Activated CD8-positive, alpha-beta memory T cell treated with anti-CD3 and anti-CD28 coated beads, Interleukin-2, amount 50 U/mL, for 24 hours (primary cell): ENCODE data around the gene CACNA2D1.

Experiments
- DNase-seq: peaks from one replicate; pipeline ENCODE4 v3.0.0-alpha.2; 2020; ENCODE audit errors: extremely low read depth

The CACNA2D1 gene

GRCh38 chr7:82286096-82286797 is 157.3 kb downstream of the CACNA2D1 start:
- no peak for DNase-seq

- no peak for DNase-seq
These were observed 158.5 kb downstream of the CACNA2D1 start for GRCh38 chr7:82284936-82285519.

GRCh38 chr7:82275342-82275741 is 168.2 kb downstream of the CACNA2D1 start:
- DNase-seq: no peak

GRCh38 chr7:82274681-82275080 is 168.9 kb downstream of the CACNA2D1 start:
- no peak for DNase-seq

GRCh38 chr7:82273886-82274285 is 169.7 kb downstream of the CACNA2D1 start:
- no peak for DNase-seq

- DNase-seq: no peak
These were observed 172.7 kb downstream of the CACNA2D1 start for GRCh38 chr7:82270870-82271269.

GRCh38 chr7:82268632-82269031 is 174.9 kb downstream of the CACNA2D1 start:
- DNase-seq: no peak

GRCh38 chr7:82266081-82266480 is 177.5 kb downstream of the CACNA2D1 start:
- no peak for DNase-seq

- no peak for DNase-seq
These were observed 178.7 kb downstream of the CACNA2D1 start for GRCh38 chr7:82264783-82265305.

GRCh38 chr7:82263920-82264782 is 179.4 kb downstream of the CACNA2D1 start:
- DNase-seq: no peak

GRCh38 chr7:82258181-82258580 is 185.4 kb downstream of the CACNA2D1 start:
- DNase-seq: no peak

GRCh38 chr7:82257118-82257695 is 186.4 kb downstream of the CACNA2D1 start:
- no peak for DNase-seq

GRCh38 chr7:82255706-82256105 is 187.9 kb downstream of the CACNA2D1 start:
- DNase-seq: no peak

GRCh38 chr7:82250598-82250997 is 193.0 kb downstream of the CACNA2D1 start:
- DNase-seq: no peak

- no peak for DNase-seq
These were observed 193.6 kb downstream of the CACNA2D1 start for GRCh38 chr7:82249979-82250378.

GRCh38 chr7:82247814-82248433 is 195.7 kb downstream of the CACNA2D1 start:
- no peak for DNase-seq

GRCh38 chr7:82244947-82245517 is 198.5 kb downstream of the CACNA2D1 start:
- no peak for DNase-seq

GRCh38 chr7:82241356-82241755 is 202.2 kb downstream of the CACNA2D1 start:
- DNase-seq: no peak

GRCh38 chr7:82235713-82236112 is 207.9 kb downstream of the CACNA2D1 start:
- DNase-seq: no peak

- DNase-seq: no peak
These were observed 209.0 kb downstream of the CACNA2D1 start for GRCh38 chr7:82234457-82235049.
